K562 (cell line): ENCODE results near the gene ZSWIM1. TPM values are rescaled to one million over a fixed set of nuclear protein-coding genes. Genes with fewer than 3 reads are reported as not detected.
A peak's percentile ranks its signal among the peaks of the same experiment; 100 is the strongest.

ENCODE experiments used
- ATAC-seq: fragments of 200-7000 bp; cut with Tn5 transposase; 3 replicates; pipeline ENCODE4 v1.9.1; 2020; ENCODE audit warnings: moderate library complexity
- BruUV-seq: library from RNA; stranded (reverse); fragments of 400-500 nt; replicated peaks from 2 replicates; lab custom pipeline; 2021; lab: Mats Ljungman, UMichigan
- CTCF ChIA-PET: fragments of 300-600 bp; formaldehyde crosslinking; extraction: SDS; loops from one replicate; lab custom pipeline; 2021; ENCODE audit warnings: low intra/inter-chr PET ratio; lab: Yijun Ruan, JAX
- POLR2A ChIA-PET: fragments of 300-600, 350-650 bp; sonication (Branson Sonifier 250); formaldehyde crosslinking; extraction: SDS; loops from one replicate; lab custom pipeline; 2021; ENCODE audit warnings: antibody characterized with exemption, inconsistent platforms; lab: Yijun Ruan, JAX
- DNase-seq, 4 experiments: peaks; one replicate each; pipeline versions ENCODE4 v3.0.0 to v3.0.0-alpha.2; 2011 to 2018; ENCODE audit warnings: low spot score in 3 of 4, mixed read lengths in 3 of 4; ENCODE audit errors: extremely low read depth in 1 of 4
- FAIRE-seq: peaks from 2 replicates; lab custom pipeline; 2011; peaks lifted over from hg19 to GRCh38; lab: Jason Lieb, UNC
- H2AFZ ChIP-seq: 2 replicates; pipeline ENCODE4 v1.6.0; 2011; ENCODE audit warnings: low read depth, low read length, control low read depth, inconsistent platforms
- H3K27ac ChIP-seq: fragments of 200-600 bp; 3 replicates; pipeline ENCODE4 v1.8.0; 2011; ENCODE audit warnings: low read depth, mild to moderate bottlenecking, control low read depth, inconsistent platforms, low read length, moderate library complexity, mixed read lengths; ENCODE audit errors: extremely low read depth
- H3K27me3 ChIP-seq, 2 experiments: fragments of 300-600 bp in 1 of 2; 2 replicates in 1 of 2; 3 replicates in 1 of 2; pipeline versions ENCODE4 v1.6.0 to v1.8.0; 2011; ENCODE audit warnings: inconsistent platforms in 2 of 2, low read length in 2 of 2, mild to moderate bottlenecking in 1 of 2, mixed read lengths in 1 of 2, moderate library complexity in 1 of 2; ENCODE audit not compliant: control insufficient read depth in 2 of 2, insufficient read depth in 2 of 2
- H3K36me3 ChIP-seq: fragments of 300-600 bp; 3 replicates; pipeline ENCODE4 v1.8.0; 2011; ENCODE audit warnings: mild to moderate bottlenecking, low read length, inconsistent platforms; ENCODE audit not compliant: control insufficient read depth, insufficient read depth
- H3K4me1 ChIP-seq, 2 experiments: fragments of 200-600 bp in 1 of 2; replicated peaks in 1 of 2; 2 replicates in 1 of 2; 3 replicates in 1 of 2; pipeline versions ENCODE4 v1.5.1 to v1.8.0; 2011; ENCODE audit warnings: inconsistent platforms in 2 of 2, low read length in 2 of 2, mild to moderate bottlenecking in 1 of 2, mixed read lengths in 1 of 2, moderate library complexity in 1 of 2; ENCODE audit not compliant: control insufficient read depth in 2 of 2, insufficient read depth in 2 of 2
- H3K4me2 ChIP-seq: 2 replicates; pipeline ENCODE4 v1.6.1; 2011; ENCODE audit warnings: low read length, control low read depth, inconsistent platforms, mixed read lengths; ENCODE audit not compliant: insufficient read depth
- H3K4me3 ChIP-seq: fragments of 200-600 bp; sonication (generic), shearing (Covaris generic); 2 replicates; pipeline ENCODE4 v1.5.1; 2016; ENCODE audit warnings: control low read depth, inconsistent platforms
- H3K79me2 ChIP-seq: fragments of 200-600 bp; 3 replicates; pipeline ENCODE4 v1.8.0; 2011; ENCODE audit warnings: low read length, inconsistent platforms; ENCODE audit not compliant: control insufficient read depth, insufficient read depth
- H3K9ac ChIP-seq, 2 experiments: 2 replicates each; pipeline versions ENCODE4 v1.6.0 to v1.6.1; 2011; ENCODE audit warnings: low read depth in 2 of 2, low read length in 2 of 2, control low read depth in 1 of 2, inconsistent platforms in 1 of 2, mild to moderate bottlenecking in 1 of 2, mixed read lengths in 1 of 2; ENCODE audit not compliant: insufficient read depth in 1 of 2
- H3K9me1 ChIP-seq: one replicate; pipeline ENCODE4 v1.6.0; 2011; ENCODE audit warnings: inconsistent platforms, mild to moderate bottlenecking, low read length, moderate library complexity; ENCODE audit not compliant: control insufficient read depth, insufficient read depth
- H3K9me3 ChIP-seq: replicated peaks from 2 replicates; pipeline ENCODE4 v1.5.1; 2011; ENCODE audit warnings: low read depth, low read length, inconsistent platforms; ENCODE audit not compliant: control insufficient read depth, insufficient read depth
- H4K20me1 ChIP-seq: replicated peaks from 2 replicates; pipeline ENCODE4 v1.6.1; 2011; ENCODE audit warnings: low read length, inconsistent platforms, mixed read lengths; ENCODE audit not compliant: control insufficient read depth, insufficient read depth
- BHLHE40 ChIP-seq: IDR thresholded peaks from 2 replicates; pipeline ENCODE4 v1.6.1; 2011; ENCODE audit warnings: low read length, improper control_type of control experiment
- CC2D1A ChIP-seq: fragments of 450-650 bp; IDR thresholded peaks from 2 replicates; pipeline ENCODE4 v1.6.1; 2017; ENCODE audit warnings: mild to moderate bottlenecking
- CTBP1 ChIP-seq: fragments of 450-650 bp; IDR thresholded peaks from 2 replicates; pipeline ENCODE4 v1.6.1; 2016; ENCODE audit warnings: borderline replicate concordance
- EZH2 ChIP-seq: IDR thresholded peaks from 2 replicates; pipeline ENCODE4 v1.6.1; 2012; ENCODE audit warnings: low read depth, mild to moderate bottlenecking, inconsistent platforms, low read length, borderline replicate concordance
- FOS ChIP-seq: IDR thresholded peaks from 3 replicates; pipeline ENCODE4 v1.6.1; 2011; ENCODE audit not compliant: insufficient read length; ENCODE audit errors: extremely low read depth
- FOXK2 ChIP-seq, 2 experiments: fragments of 450-650 bp; IDR thresholded peaks in 1 of 2; conservative IDR thresholded peaks in 1 of 2; 2 replicates each; pipeline ENCODE4 v1.6.1; 2016; ENCODE audit warnings: low read depth in 2 of 2, mild to moderate bottlenecking in 1 of 2
- GABPB1 ChIP-seq: sonication (generic); formaldehyde crosslinking; IDR thresholded peaks from 2 replicates; pipeline ENCODE4 v1.8.0; 2022; ENCODE audit warnings: mild to moderate bottlenecking, missing genetic modification reagents
- GABPB2 ChIP-seq: fragments of 250-450 bp; sonication (Bioruptor Pico); conservative IDR thresholded peaks from 2 replicates; pipeline ENCODE4 v1.5.1; 2021; ENCODE audit warnings: mild to moderate bottlenecking
- GTF2A2 ChIP-seq: IDR thresholded peaks from 2 replicates; pipeline ENCODE4 v1.6.1; 2016; ENCODE audit warnings: mild to moderate bottlenecking, missing genetic modification characterization, missing compliant biosample characterization
- HIVEP1 ChIP-seq: fragments of 250-450 bp; sonication (Bioruptor Pico); IDR thresholded peaks from 2 replicates; pipeline ENCODE4 v1.4.0; 2020; ENCODE audit warnings: mild to moderate bottlenecking
- MTA2 ChIP-seq: fragments of 450-650 bp; IDR thresholded peaks from 2 replicates; pipeline ENCODE4 v1.6.1; 2016; ENCODE audit warnings: low read depth
- NR3C1 ChIP-seq: sonication (generic); formaldehyde crosslinking; IDR thresholded peaks from 2 replicates; pipeline ENCODE4 v1.8.1; 2022; ENCODE audit warnings: missing genetic modification reagents
- PURB ChIP-seq: sonication (generic); formaldehyde crosslinking; IDR thresholded peaks from 2 replicates; pipeline ENCODE4 v1.9.0; 2021; ENCODE audit warnings: low read depth, mild to moderate bottlenecking, missing genetic modification reagents
- REST ChIP-seq, 2 experiments: fragments of 450-650 bp; formaldehyde crosslinking in 1 of 2; IDR thresholded peaks; 2 replicates each; pipeline versions ENCODE4 v1.4.0 to v1.6.1; 2014 to 2020; ENCODE audit warnings: mild to moderate bottlenecking in 2 of 2, borderline replicate concordance in 1 of 2, low read depth in 1 of 2
- ZKSCAN1 ChIP-seq: fragments of 150-350 bp; IDR thresholded peaks from 2 replicates; pipeline ENCODE4 v1.6.1; 2016; ENCODE audit warnings: low read depth, low read length
- ZNF232 ChIP-seq: sonication (generic); formaldehyde crosslinking; IDR thresholded peaks from 2 replicates; pipeline ENCODE4 v1.8.0; 2022; ENCODE audit warnings: mild to moderate bottlenecking, missing genetic modification reagents
- ZNF282 ChIP-seq: sonication (generic); formaldehyde crosslinking; IDR thresholded peaks from 2 replicates; pipeline ENCODE4 v1.8.1; 2023; ENCODE audit warnings: missing genetic modification reagents
- ZNF766 ChIP-seq: fragments of 200-800 bp; sonication (Bioruptor generic); conservative IDR thresholded peaks from 2 replicates; pipeline ENCODE4 v1.6.1; 2016; ENCODE audit warnings: missing genetic modification characterization, missing compliant biosample characterization
- in situ Hi-C: fragments of 300-500 bp; cut with MboI; formaldehyde crosslinking; loops from 4 replicates; pipeline ENCODE4 v1.15.0; 2018; ENCODE audit warnings: inconsistent platforms, mixed read lengths
- intact Hi-C: fragments of 100-400 bp; cut with micrococcal nuclease; formaldehyde crosslinking; loops from 2 replicates; pipeline ENCODE4 v1.14.2; 2022
- polyA plus RNA-seq, 8 experiments: library from polyadenylated mRNA; depleted of rRNA in 4 of 8; stranded (reverse) in 5 of 8; unstranded in 3 of 8; fragments of >200 nt; fragmentation: Nextera tagmentation in 2 of 8; fragmentation: Illumina TruSeq in 1 of 8; extraction: Ambion mirVana in 2 of 8; extraction: Trizol in 1 of 8; gene quantifications; 2 replicates each; pipeline versions ENCODE4 v1.2.1 to v1.2.3, GENCODE V29; 2011 to 2014; ENCODE audit warnings: inconsistent platforms in 1 of 8, missing spikeins in 1 of 8
- total RNA-seq, 7 experiments: library from RNA; depleted of rRNA in 6 of 7; stranded (reverse); fragments of >200 nt in 6 of 7; fragmentation: Illumina TruSeq in 2 of 7; extraction: Trizol in 2 of 7; gene quantifications; 2 replicates each; pipeline versions ENCODE4 v1.2.1 to v1.2.3, GENCODE V29; 2011 to 2021; ENCODE audit warnings: low replicate concordance in 1 of 7

Gene ZSWIM1
- total and polyA plus RNA-seq, 9 of the 15 experiments (the other 6 are each of a cell fraction or from before 2014, with no cell fraction given), result 2.5 to 15.6 (median 9.5) TPM

GRCh38 chr20:45867819-45868176 is 13.2 kb upstream of the ZSWIM1 start:
- peak; percentile 42 for FAIRE-seq

More at GRCh38 chr20:45867819-45868176, 13.2 kb upstream of the ZSWIM1 start:
- DNase-seq (no peak), ATAC-seq (no peak)
- ChIA-PET CTCF (no interaction called here), POLR2A (interaction anchor here (0.6 to 1.5 kb wide), 4 partner anchors 10 to 105 kb away, joined by 3 read pairs; partner anchors contain the start of gene ZSWIM1)
- no TSS peak for BruUV-seq
- H3K9me1 ChIP-seq, result no peaks in the 10 kb centered on the region
- H3K4me1 ChIP-seq, result no peaks in the 10 kb centered on the region; a peak in 1 of 5 replicates
- no peaks in the 10 kb centered on the region for H4K20me1 ChIP-seq
- no peak overlapping the region for H3K9ac ChIP-seq
- no peak overlapping the region for H3K4me2 ChIP-seq
- intact Hi-C loops, result no loop called here
- H3K9me3 ChIP-seq, result no peaks in the 10 kb centered on the region
- no peaks in the 10 kb centered on the region; the same call in 2 of the 3 replicates for H3K36me3 ChIP-seq
- H3K27me3 ChIP-seq, result no peaks in the 10 kb centered on the region
- no peak overlapping the region for H3K27ac ChIP-seq
- no peak overlapping the region for H2AFZ ChIP-seq
- in situ Hi-C loops, result no loop called here
- no peaks in the 10 kb centered on the region for H3K79me2 ChIP-seq
- TF ChIP-seq ZKSCAN1 (no peak), FOXK2 (conservative IDR thresholded peaks at IDR 0.05 in 1 of 2, IDR thresholded peaks at IDR 0.05 in 1 of 2; ENCODE audit: low read depth in 2 of 2) (no peak), FOS (no peak), ZNF766 (CRISPR knock-in tag) (no peak), GABPB1 (no peak), ZNF232 (no peak), CC2D1A (no peak), NR3C1 (no peak), BHLHE40 (no peak), GABPB2 (CRISPR knock-in tag) (no peak), PURB (no peak), EZH2 (no peak), ZNF282 (CRISPR knock-in tag) (no peak), GTF2A2 (no peak), MTA2 (no peak), CTBP1 (no peak), HIVEP1 (CRISPR knock-in tag) (no peak), REST (IDR thresholded peaks at IDR 0.05; ENCODE audit: borderline replicate concordance) (no peak), REST (CRISPR knock-in tag; IDR thresholded peaks at IDR 0.05; ENCODE audit: low read depth) (no peak)
- H3K4me3 ChIP-seq, result no peak overlapping the region
